GM12801 (cell line): ENCODE results near the gene CDH16.

Experiments used
- CTCF ChIP-seq: IDR thresholded peaks from one replicate; pipeline ENCODE4 v1.5.1; 2011; ENCODE audit warnings: control low read depth; ENCODE audit not compliant: insufficient read length; ENCODE audit errors: extremely low read depth

The CDH16 gene

GRCh38 chr16:66890799-66891198 is 27.9 kb downstream of the CDH16 start:
- TF ChIP-seq CTCF: no peak

GRCh38 chr16:66889622-66890021 is 29.1 kb downstream of the CDH16 start:
- no peak for TF ChIP-seq CTCF

- TF ChIP-seq CTCF: no peak
These were observed 29.8 kb downstream of the CDH16 start for GRCh38 chr16:66888647-66889615.

- no peak for TF ChIP-seq CTCF
These were observed 31.8 kb downstream of the CDH16 start for GRCh38 chr16:66886914-66887313.

GRCh38 chr16:66886321-66886720 is 32.4 kb downstream of the CDH16 start:
- no peak for TF ChIP-seq CTCF

- no peak for TF ChIP-seq CTCF
These were observed 33.2 kb downstream of the CDH16 start for GRCh38 chr16:66885491-66885890.

- TF ChIP-seq CTCF: no peak
These were observed 36.0 kb downstream of the CDH16 start for GRCh38 chr16:66882702-66883101.
